IPS-NIHi11 (cell line): ENCODE results near the gene MED15.

Source experiments
- DNase-seq: peaks from one replicate; pipeline ENCODE4 v3.0.0; 2012; ENCODE audit warnings: mixed read lengths, low spot score

Gene MED15

GRCh38 chr22:20510811-20511577 is 3.6 kb downstream of the MED15 start:
- no peak for DNase-seq

- DNase-seq: no peak
These were observed 4.3 kb downstream of the MED15 start for GRCh38 chr22:20511578-20512229.

- DNase-seq: no peak
These were observed 7.4 kb downstream of the MED15 start for GRCh38 chr22:20514658-20515406.

DNA sequence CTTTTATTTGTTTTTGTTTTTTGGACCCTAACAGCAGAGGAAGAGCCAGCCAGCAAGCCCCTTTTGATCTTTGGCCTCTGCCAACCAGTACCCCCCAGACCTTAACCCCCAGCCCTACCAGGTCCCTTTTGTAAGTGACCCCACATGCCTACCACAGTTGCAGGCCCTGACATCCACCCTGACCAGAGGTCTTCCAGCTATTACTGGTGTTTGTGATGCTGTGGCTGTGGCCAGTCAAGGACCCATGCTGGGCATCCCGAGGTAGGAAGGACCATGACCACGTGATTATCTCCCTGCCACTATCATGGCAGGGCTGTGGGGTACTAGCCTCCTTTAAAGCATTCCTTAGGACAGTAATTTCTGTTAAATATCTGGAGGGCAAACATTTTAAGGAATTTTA is 9.0 kb downstream of the MED15 start:
- DNase-seq: no peak

DNA sequence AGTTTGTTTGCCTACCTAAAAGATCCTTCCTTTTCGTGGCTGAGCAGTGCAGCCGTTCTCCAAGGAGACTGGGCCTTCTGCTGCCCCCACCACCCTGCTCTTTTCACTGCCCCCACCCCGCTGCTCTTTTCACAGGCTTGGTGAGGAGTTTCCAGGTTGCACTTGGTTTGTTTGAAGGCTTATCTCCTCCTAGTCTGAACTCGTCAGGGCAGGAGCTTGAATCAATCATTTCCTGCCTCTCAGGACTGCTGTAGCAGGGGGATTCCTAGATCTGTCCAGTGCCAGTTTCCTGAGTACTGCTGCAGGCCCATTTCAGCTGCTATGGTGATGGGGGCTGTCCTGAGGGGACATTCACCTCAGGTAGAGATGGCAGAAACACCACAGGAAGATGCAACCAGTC is 10.0 kb downstream of the MED15 start:
- DNase-seq: peak; percentile 1

GRCh38 chr22:20517841-20518592 is 10.6 kb downstream of the MED15 start:
- peak; percentile 3 for DNase-seq

- no peak for DNase-seq
These were observed 12.1 kb downstream of the MED15 start for GRCh38 chr22:20519558-20519957.

- DNase-seq: no peak
These were observed 12.7 kb downstream of the MED15 start for GRCh38 chr22:20520093-20520511.

GRCh38 chr22:20522134-20523004 is 15.0 kb downstream of the MED15 start:
- DNase-seq: no peak

DNA sequence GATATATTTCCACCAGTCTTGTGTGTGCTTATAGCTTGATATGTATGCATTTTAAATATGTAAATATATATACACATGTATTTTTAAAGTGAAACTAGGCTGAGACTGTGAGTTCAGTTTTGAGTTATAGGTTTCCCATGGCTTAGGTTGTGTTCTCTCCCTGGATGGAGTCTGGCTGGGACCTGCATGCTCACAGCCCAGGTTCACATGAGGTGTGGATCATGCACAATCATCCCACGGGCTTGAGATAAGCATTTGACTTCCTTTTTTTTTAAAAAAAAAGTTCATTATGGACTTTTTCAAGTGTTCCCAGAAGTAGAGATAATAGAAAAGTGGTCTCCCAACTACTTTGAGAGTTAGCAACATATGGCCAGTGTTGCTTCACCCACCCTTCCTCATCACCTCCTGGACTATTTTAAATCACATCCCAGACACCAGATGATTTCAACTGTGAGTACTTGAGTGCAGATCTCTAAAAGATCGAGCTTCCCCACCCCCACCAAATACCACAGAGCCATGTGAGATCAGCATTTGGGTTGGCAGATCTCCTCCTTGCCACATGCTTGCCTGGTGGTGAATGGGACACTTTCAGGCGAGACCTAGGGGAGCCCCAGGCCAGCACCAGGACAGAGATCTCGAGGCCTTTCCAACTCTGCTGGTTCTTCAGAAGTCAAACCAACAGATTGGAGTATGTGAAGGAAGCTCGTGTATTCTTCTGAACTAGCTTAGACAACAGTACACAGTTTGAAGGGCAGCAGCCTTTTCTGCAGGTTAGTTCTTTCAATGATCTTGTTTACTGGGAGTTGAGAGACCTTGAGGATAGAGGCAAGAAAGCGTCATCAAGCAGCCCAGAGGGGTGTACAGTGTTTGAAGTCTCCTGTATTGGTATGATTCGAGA is 15.9 kb downstream of the MED15 start:
- no peak for DNase-seq

- no peak for DNase-seq
These were observed 16.6 kb downstream of the MED15 start for GRCh38 chr22:20524004-20524481.

- DNase-seq: no peak
These were observed 17.6 kb downstream of the MED15 start for GRCh38 chr22:20525048-20525447.

GRCh38 chr22:20526305-20526627 is 18.9 kb downstream of the MED15 start:
- no peak for DNase-seq

DNA sequence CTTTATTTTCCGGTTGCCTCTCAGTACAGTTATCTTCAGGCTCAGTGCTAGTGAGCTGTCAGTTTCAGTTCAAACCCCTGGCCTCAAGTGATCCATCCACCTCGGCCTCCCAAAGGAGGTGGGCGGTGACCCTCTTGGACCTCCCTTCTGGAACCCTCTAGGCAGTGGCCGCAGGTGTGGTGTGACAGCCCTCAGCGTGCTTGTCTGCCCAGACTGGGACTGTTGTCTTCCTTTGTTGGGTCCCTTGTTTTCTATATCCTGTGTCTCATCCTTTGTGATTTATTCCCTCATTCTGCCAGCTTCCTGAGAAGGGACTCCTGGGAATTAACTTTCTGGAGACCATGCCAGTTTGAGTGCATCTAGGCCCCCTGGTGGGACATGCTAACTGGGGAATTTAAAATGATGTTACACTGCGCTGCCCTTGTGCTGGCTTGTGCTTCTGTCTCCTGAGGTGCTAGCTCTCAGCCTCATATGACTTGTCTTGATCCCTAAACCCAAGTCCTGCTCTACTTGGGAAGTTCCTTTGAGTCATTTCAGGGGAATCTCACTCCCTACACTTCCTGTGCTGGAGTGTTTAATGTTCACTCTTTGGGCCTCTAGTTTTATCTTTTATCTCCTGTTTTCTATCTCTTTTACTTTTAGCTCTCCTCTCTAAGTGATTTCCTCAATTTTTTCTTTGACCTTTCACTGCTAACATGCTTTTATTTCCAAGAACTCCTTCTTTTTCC is 19.4 kb downstream of the MED15 start:
- DNase-seq: peak; percentile 3

DNA sequence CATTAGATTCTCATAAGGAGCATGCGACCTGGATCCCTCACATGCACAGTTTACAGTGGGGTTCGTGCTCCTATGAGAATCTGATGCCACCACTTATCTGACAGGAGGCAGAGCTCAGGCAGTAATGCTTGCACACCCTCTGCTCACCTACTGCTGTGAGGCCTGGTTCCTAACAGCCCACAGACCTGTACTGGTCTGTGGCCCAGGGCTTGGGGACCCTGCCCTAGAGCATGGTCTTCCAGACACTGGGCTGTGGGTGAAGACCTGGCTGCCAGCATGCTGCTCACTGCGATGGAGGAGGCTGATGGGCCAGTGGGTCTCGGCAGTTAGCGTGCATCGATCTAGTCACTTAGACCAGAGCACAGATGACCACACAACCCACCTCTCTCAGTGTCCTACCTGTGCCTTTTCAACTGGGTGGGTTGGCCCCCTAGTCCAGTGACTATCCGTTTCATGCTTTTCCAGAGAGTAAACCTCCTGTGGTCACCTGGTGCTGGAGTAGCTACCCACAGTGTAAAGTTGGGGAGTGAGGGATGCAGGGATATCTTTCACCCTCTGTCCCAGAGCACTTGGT is 21.1 kb downstream of the MED15 start:
- DNase-seq: peak; percentile 1

DNA sequence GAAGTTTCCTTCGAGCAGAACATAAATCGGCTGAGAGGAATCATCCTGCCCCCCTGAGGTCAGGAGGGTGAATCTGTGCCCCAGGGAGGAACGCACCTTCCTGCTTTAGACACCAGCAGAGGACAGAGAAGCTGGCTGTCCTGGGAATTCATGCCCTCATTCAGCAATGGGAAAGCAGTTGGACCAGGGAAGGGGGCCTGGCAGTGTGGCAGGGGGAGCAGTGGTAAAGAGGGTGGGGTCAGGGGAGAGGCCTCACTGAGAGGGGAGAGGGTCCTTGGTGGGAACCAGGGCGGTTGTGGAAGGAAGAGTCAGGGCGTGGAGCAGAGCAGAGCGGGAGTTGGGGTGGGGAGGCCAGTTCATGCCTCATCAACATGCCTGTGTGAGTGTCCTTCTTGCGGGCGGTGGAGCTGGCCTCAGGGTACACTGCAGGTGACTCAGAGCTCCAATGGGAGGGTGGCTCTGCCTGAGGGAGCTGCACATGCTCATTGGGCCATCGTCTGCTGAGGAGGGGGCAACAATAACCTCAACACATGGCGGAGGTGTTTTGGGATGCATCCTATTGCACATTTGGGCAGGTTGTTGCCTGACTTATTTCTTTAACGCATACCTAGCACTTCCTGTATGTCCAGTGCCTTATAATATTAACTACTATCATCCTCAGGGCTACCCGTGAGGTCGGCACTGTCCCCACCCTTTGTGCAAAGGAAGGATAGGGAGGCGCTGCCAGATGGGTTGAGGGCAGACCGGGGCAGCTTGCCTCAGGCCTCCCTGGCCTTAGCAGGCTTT is 23.2 kb downstream of the MED15 start:
- DNase-seq: peak; percentile 50

GRCh38 chr22:20531154-20531403 is 23.7 kb downstream of the MED15 start:
- DNase-seq: no peak

- DNase-seq: peak; percentile 79
These were observed 24.2 kb downstream of the MED15 start for GRCh38 chr22:20531404-20532201.
